Mesothelial cell of epicardium (in vitro differentiated cells): ENCODE measurements around the gene RPS6KC1. TPM values are rescaled to one million over a fixed set of nuclear protein-coding genes. Genes with fewer than 3 reads are reported as not detected.

ENCODE experiments used
- DNase-seq, 2 experiments: peaks; one replicate each; pipeline ENCODE4 v3.0.0; 2021; ENCODE audit warnings: low spot score in 2 of 2; ENCODE audit not compliant: unreplicated experiment in 2 of 2
- H3K27ac Mint-ChIP-seq: 2 replicates; pipeline ENCODE4 v1.8.0; 2021; ENCODE audit warnings: mixed read lengths
- H3K27me3 Mint-ChIP-seq: 2 replicates; pipeline ENCODE4 v1.8.0; 2021; ENCODE audit warnings: low read depth, mixed read lengths
- H3K36me3 Mint-ChIP-seq: 2 replicates; pipeline ENCODE4 v1.8.0; 2021; ENCODE audit warnings: mixed read lengths
- H3K4me1 Mint-ChIP-seq: 2 replicates; pipeline ENCODE4 v1.8.0; 2021; ENCODE audit warnings: mixed read lengths
- H3K4me3 Mint-ChIP-seq: 2 replicates; pipeline ENCODE4 v1.8.0; 2021; ENCODE audit warnings: mild to moderate bottlenecking, moderate library complexity, mixed read lengths
- H3K9me3 Mint-ChIP-seq: 2 replicates; pipeline ENCODE4 v1.8.0; 2021; ENCODE audit warnings: mixed read lengths
- CTCF ChIP-seq: fragments of 200-600 bp; sonication (generic); IDR thresholded peaks from one replicate; pipeline ENCODE4 v1.5.0; 2021; ENCODE audit warnings: antibody characterized with exemption; ENCODE audit not compliant: unreplicated experiment
- total RNA-seq: library from RNA; stranded (reverse); gene quantifications from 3 replicates; pipeline ENCODE4 v1.2.1, GENCODE V29; 2021

Gene RPS6KC1
- total RNA-seq, 1 donor from 2014 or later, result 28.5 TPM

- TF ChIP-seq CTCF, result no peak
- DNase-seq, result no peak
- Mint-ChIP-seq H3K36me3 (peaks cover 14% of the 10 kb centered on the region), H3K9me3 (no peaks in the 10 kb centered on the region), H3K27me3 (no peaks in the 10 kb centered on the region), H3K27ac (no peak overlapping the region), H3K4me3 (no peak overlapping the region), H3K4me1 (peaks cover 5% of the 10 kb centered on the region)
These were observed 180.8 kb downstream of the RPS6KC1 start for GRCh38 chr1:213231795-213232231.

GRCh38 chr1:213242883-213243282 lies 191.8 kb downstream of the RPS6KC1 start:
- H3K36me3 Mint-ChIP-seq, result peaks cover 12% of the 10 kb centered on the region
- H3K4me3 Mint-ChIP-seq, result no peak overlapping the region
- DNase-seq, result no peak
- H3K4me1 Mint-ChIP-seq, result peaks cover 3% of the 10 kb centered on the region
- H3K27ac Mint-ChIP-seq, result no peak overlapping the region
- no peaks in the 10 kb centered on the region for H3K9me3 Mint-ChIP-seq
- no peaks in the 10 kb centered on the region for H3K27me3 Mint-ChIP-seq
- no peak for TF ChIP-seq CTCF

DNA sequence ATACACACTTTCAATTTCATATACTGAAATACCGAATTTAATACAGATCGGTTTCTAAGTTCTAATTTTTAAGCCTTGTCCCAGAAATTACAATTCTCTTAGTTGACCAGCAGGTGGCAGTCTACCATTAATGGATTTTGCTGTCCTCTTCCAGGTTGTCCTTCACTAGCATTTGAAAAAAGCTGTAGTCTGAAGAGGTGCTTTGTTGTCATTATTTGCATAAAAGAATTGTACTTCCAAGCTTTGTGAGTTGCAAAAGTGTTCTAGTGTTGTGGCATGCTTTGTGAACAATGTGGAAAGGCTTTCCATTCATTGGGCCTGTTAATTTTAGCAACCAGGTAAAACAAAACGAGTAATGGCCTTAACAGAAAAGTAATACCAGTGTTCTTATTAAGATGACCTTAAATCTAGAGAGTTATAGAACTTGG lies 193.6 kb downstream of the RPS6KC1 start:
- no peaks in the 10 kb centered on the region for H3K27me3 Mint-ChIP-seq
- no peak for DNase-seq
- H3K27ac Mint-ChIP-seq, result no peak overlapping the region
- H3K4me3 Mint-ChIP-seq, result no peak overlapping the region
- H3K4me1 Mint-ChIP-seq, result peaks cover 3% of the 10 kb centered on the region
- TF ChIP-seq CTCF, result peak; percentile 96
- H3K36me3 Mint-ChIP-seq, result peaks cover 17% of the 10 kb centered on the region
- no peaks in the 10 kb centered on the region for H3K9me3 Mint-ChIP-seq

DNA sequence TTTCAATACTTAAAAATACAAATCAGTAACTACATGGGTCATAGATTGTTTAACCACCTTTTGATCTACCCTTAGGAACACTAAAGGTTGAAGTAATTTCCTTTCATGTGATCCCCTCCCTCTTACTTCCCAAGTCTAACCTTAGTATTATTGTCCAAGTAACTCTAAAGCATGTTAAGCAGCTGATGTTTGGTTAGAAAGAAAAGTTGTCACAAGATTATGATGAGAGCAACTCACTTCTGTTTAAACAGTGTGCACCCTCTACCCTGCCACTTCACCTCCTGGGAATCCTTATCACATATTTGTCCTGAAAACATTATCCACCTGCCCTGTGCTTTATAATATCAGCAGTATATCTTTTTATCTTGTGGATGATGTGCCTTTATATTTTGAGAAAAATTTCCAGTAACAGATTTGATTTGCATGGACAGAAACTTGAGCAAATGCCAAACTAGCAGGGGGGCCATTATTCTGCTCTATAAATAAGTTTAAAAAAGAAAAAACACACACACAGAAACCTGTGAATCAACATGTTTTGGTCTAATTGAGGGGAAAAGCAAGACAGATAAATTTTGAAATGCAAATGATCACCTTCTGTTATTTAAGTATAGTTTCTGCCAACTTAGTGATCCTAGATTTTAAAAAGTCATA lies 194.3 kb downstream of the RPS6KC1 start:
- no peak for TF ChIP-seq CTCF
- Mint-ChIP-seq H3K9me3 (no peaks in the 10 kb centered on the region), H3K27me3 (no peaks in the 10 kb centered on the region), H3K36me3 (peaks cover 17% of the 10 kb centered on the region), H3K4me3 (no peak overlapping the region), H3K4me1 (peaks cover 3% of the 10 kb centered on the region), H3K27ac (no peak overlapping the region)
- no peak for DNase-seq

DNA sequence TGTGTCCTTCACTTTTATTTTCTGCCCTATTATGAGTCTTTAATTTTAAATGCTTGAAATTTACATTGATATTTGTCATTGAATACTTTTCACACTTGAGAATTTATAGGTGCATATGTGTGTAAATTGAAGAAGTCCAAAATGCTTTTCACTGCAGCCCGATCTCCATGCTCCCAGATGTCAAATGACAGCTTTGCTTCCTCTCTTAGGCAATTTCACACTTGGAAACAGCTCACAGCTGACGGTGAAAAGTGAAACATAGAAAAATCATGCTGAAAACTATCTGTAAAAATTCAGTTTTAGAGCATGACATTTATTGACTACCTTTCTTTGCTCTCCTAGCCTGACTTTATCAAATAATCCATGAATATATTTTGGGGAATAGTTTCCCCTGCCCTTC lies 196.0 kb downstream of the RPS6KC1 start:
- Mint-ChIP-seq H3K27ac (no peak overlapping the region), H3K9me3 (no peaks in the 10 kb centered on the region), H3K27me3 (no peaks in the 10 kb centered on the region), H3K4me3 (no peak overlapping the region), H3K36me3 (peaks cover 5% of the 10 kb centered on the region), H3K4me1 (peaks cover 10% of the 10 kb centered on the region)
- DNase-seq, result no peak
- no peak for TF ChIP-seq CTCF
